ENCODE data around the gene FHL2. TPM values are rescaled to one million over a fixed set of nuclear protein-coding genes. Genes with fewer than 3 reads are reported as not detected.
A peak's percentile ranks its signal among the peaks of the same experiment; 100 is the strongest.

FHL2 gene
- total and polyA plus RNA-seq, 9 of the 15 experiments (the other 6 are each of a cell fraction or from before 2014, with no cell fraction given), result 7.5 to 33.1 (median 23.9) TPM

GRCh38 chr2:105371810-105372209, 27.0 kb downstream of the FHL2 start:
- ATAC-seq (no peak), FAIRE-seq (no peak), DNase-seq (ENCODE audit: extremely low read depth in 1 of 4, low spot score in 3 of 4) (no peak)
- Histone ChIP-seq H3K4me2 (ENCODE audit: insufficient read depth, low read length) (no peak overlapping the region), H3K9me3 (replicated peaks; ENCODE audit: control insufficient read depth, insufficient read depth, low read depth, low read length) (no peaks in the 10 kb centered on the region), H2AFZ (ENCODE audit: low read depth, low read length) (no peak overlapping the region), H3K27ac (ENCODE audit: extremely low read depth, low read depth, low read length) (no peak overlapping the region), H4K20me1 (replicated peaks; ENCODE audit: control insufficient read depth, insufficient read depth, low read length) (no peaks in the 10 kb centered on the region), H3K9me1 (ENCODE audit: control insufficient read depth, insufficient read depth, low read length) (no peaks in the 10 kb centered on the region), H3K4me1 (replicated peaks in 1 of 2; ENCODE audit: control insufficient read depth in 2 of 2, insufficient read depth in 2 of 2, low read length in 2 of 2) (peaks cover 0 to 4% of the 10 kb centered on the region in 2 experiments; a peak in 2 of 5 replicates), H3K9ac (ENCODE audit: insufficient read depth in 1 of 2, low read depth in 2 of 2, low read length in 2 of 2) (0 out of 4 replicates have a peak overlapping the region, but pooled peaks of 1 of the 2 experiments have one; percentile 33), H3K79me2 (ENCODE audit: control insufficient read depth, insufficient read depth, low read length) (no peaks in the 10 kb centered on the region), H3K27me3 (ENCODE audit: control insufficient read depth in 2 of 2, insufficient read depth in 2 of 2, low read length in 2 of 2) (no peaks in the 10 kb centered on the region), H3K4me3 (no peak overlapping the region), H3K36me3 (ENCODE audit: control insufficient read depth, insufficient read depth, low read length) (peaks cover 62% of the 10 kb centered on the region; the same call in 2 of the 3 replicates)
- intact Hi-C loops (cut with micrococcal nuclease) (loop anchor here (5.0 kb wide), 1 partner anchor 80 kb away; no protein-coding TSS in a partner anchor), in situ Hi-C loops (cut with MboI) (loop anchor here (5.0 kb wide), 1 partner anchor 150 kb away; no protein-coding TSS in a partner anchor)
- POLR2A ChIA-PET, result interaction anchor here (0.6 to 1.0 kb wide), 3 partner anchors 13 to 32 kb away, joined by 3 to 5 read pairs (median 4); no protein-coding TSS in a partner anchor
- no TSS peak for BruUV-seq (replicated peaks)
- TF ChIP-seq RERE (CRISPR knock-in tag; IDR thresholded peaks at IDR 0.05; ENCODE audit: borderline replicate concordance) (no peak), HMGN3 (IDR thresholded peaks at IDR 0.05; ENCODE audit: borderline replicate concordance, extremely low read depth, insufficient read length, low read depth, low read length) (no peak)
- CTCF ChIA-PET (ENCODE audit: low intra/inter-chr PET ratio), result interaction anchor here (4.1 kb wide), 1 partner anchor 149 kb away, joined by 117 read pairs; no protein-coding TSS in a partner anchor
- WGBS (ENCODE audit: insufficient coverage, low coverage, missing lambda C conversion rate), result 69% methylated on average over 4 of the region's 4 CpGs
